ENCODE measurements around the gene LRIT3.
"Not testable (repeated sequence)": the region's sequence is repeated elsewhere in the genome, so short reads cannot be mapped to it uniquely, and the experiment has no call there.

LRIT3 gene

DNA sequence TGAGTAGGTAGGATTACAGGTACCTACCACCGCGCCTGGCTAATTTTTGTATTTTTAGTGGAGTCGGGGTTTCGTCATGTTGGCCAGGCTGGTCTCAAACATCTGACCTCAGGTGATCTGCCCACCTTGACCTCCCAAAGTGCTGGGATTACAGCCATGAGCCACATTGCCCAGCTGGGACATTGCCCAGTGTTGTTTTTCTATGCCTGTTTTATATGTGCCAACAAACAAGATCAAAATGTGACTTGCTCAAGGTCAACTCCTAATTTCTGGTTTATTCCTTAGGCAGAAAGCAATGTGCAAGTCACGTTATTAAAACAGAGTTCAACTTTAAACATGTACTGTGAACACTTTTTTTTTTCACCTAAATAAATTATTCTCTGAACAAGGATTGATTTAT lies 2.7 kb downstream of the LRIT3 start:
- DNase-seq, result no peak

DNA sequence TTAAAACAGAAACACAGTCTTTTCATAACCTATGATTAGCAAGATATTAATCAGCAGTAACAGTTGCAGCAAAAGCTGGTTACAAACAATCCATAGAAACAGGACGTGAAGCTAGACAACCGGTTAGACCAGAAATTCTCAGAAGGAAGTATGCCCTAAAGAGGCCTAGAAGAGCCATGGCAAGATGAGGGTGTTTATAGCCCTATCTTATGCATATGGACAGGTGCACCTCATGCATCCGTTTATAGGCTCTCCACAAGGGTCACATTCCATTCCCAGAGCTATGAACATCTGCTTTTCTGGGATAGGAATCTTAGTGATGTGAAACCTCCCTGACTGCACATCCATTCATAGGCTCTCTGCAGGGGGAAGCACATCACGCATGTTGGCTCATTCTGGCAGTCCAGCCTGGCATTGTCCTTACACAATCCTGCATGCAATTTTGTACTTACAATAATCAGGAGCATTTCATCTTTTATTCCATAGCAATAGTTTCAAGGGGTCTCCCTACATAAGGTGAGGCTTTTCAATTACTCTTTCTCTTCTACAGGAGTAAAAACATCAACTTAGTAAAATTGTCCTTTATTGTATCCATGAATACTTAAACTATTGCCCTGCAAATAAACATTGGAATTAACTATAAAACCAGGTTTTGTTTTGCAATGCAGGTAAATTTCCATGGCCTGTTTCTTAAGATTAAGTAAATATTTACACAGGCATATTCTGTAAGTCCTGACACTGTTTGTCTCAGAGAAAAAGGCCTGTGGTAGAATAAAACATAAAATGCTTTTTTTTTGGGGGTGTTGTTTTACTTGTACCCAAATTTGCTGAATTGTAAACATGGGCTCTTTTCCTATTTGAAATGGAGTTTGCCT lies 11.8 kb downstream of the LRIT3 start:
- DNase-seq, result not testable (repeated sequence)

DNA sequence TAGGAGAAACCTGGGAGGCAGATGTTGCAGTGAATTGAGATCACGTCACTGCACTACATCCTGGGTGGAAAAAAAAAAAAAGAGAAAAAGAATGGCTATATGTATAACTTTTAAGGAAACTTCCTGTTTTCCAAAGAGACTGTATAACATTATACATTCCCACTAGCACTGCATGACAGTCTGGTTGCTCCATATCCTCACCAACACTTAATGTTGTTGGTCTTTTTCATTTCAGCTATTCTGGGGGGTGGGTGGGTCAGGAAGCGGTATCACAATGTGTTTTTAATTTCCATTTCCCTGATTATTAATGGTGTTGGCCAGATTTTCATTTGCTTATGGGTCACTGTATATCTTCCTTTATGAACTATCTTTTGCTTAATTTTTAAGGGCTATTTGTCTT lies 13.4 kb downstream of the LRIT3 start:
- DNase-seq, result no peak

DNA sequence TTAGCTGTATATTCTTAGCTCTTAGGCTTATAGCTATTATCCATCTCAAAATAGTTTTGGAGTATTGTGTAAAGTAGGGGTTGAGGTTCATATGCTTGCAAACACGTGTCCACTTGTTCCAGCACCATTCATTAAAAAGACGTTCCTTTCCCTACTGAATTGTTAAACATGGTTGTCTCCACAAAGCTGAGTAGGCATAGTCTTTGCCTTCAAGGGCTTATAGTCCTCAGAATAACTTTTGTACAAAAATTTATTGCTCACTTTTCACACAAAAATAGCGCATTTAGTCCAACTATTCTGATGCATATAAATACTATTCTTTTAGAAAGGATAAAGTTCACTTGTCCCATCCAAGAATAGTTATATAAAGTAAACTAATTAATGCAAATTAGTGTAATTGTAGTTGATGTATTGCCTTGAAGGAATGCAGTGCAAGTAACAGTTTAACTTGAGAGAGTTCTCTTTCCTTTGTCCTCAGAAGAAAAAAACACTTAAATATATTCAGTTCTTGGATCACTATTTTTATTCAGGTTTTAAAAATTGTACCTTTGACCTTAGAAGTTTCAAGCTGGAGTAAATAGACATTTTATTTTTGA lies 14.1 kb downstream of the LRIT3 start:
- DNase-seq, result no peak

DNA sequence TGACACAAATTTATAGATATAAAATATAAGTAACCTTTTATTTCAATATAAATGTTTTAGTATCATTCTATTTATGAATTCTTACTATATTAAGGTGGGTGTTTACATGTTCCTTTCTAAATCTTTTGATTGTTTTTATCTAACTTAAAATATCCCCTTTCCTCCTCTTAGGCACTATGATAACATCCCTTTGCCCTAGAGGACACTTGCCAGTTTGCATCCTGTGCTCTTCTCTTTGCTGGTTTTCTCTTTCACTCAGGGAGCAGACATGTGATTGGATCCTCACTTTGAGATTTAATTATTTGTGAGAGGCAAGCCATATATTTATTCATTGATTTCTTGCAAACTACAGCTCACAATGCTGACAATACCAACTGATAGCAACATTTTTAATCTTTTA lies 16.2 kb downstream of the LRIT3 start:
- no peak for DNase-seq

DNA sequence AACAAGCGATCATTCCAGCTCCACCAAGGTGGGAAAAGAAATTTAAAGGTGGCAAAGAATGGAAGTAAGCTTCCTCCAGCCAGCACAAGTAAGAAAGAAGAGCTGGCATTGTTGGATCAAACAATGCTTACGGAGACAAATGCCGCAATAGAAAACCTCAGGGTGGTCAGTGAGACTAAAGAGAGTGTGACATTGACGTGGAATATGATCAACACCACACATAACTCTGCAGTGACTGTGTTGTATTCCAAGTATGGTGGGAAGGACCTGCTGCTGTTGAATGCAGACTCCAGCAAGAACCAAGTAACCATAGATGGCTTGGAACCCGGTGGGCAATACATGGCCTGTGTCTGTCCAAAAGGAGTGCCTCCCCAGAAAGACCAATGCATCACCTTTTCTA lies 22.2 kb downstream of the LRIT3 start:
- no peak for DNase-seq

DNA sequence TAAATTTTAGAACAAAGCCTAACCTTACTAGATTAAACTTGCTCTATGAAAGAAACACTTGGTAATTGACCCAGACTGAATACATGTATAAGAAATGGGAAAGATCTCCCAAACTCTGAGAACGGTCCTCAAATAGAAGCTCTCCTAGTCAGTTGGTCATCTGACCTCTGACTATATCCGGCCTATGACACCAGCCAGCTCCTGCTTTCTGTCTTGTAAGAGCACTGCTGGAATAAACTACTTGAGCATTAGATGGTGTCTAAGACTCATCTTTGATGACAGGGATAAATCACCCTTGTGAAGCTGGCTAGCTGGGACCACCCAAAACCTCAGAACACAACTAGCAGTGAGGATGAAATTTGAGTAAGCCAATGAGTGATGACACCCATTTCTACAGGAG lies 24.2 kb downstream of the LRIT3 start:
- no peak for DNase-seq

DNA sequence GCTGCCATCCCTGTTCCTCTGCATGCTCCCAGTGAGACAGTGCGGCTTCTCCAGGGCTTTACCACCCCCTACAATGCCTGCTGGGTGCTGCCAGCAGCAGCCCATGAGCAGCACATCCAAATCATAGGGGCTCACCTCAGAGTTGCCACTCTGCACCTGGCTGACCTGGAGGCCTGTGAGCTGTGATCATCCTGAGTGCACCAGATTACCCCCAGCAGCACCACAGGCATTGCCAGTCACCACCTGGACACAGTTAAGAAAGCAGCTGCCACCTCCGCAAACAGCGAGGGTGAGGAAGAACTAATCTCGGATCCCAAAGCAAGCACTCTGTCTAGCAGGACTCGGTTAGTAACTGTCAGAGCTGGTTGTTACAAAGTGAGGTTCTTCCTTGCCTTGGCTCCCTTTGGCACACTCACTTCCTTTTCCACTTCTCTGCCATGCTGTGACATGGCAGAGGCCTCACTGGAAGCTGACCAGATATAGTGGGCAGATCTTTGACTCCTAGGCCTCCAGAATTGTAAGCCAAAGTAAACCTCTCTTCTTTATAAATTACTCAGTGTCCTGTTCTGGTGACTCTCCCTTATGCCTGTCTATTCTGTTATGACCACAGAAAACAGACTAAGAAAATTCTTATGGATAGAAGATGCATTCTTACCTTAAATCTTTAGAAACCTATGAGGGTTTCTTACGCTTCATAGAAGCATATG lies 25.2 kb downstream of the LRIT3 start:
- no peak for DNase-seq

DNA sequence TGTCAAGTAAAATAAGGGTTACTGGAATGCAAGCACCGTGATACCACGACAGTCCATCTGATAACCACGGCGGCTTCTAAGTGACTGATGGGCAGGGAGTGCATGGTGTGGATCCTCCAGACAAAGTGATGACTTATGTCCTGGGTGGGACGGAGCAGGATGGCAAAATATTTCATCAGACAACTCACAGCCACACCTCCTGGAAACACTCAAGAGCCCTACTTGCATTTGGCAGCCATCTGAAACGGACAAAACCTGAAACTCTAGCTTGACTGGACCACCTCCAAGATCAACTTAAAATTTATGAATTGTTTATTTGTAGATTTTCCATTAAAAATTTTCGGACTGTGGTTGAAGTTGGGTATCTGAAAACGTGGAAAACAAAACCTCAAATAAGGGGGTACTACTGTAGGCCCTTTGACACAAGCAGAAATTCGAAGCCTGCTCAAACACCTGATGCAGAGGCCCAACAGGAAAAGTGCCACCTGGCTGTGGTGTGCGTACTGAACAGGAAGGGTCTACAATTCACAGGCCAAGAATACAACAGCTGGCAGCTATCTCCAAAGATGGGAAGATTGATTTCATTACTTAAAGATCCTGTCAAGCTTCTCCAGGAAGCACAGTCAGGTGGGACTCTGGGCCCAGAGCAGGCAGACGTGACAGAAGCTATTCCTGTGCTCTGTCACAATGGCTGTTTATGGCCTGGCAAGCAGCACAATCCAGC lies 26.0 kb downstream of the LRIT3 start:
- no peak for DNase-seq

DNA sequence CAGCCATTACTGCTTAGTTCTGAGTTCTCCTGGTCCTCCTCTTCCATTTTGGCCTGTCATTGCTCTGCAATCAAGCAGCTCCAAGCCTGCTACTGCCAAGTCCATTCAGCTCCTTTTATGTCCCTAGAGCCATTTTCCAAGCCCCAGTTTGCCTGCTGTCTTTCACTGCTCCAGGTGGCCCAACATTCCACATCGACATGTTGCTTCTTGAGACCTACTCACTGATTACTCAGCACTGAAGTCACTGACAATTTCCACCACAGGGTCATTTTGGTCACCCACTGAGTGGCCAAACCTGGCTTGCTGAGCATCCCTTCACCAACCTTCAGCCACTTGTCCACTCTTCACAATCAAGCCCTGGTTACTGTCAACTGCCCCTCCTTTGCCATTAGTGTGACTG lies 27.2 kb downstream of the LRIT3 start:
- DNase-seq, result no peak

DNA sequence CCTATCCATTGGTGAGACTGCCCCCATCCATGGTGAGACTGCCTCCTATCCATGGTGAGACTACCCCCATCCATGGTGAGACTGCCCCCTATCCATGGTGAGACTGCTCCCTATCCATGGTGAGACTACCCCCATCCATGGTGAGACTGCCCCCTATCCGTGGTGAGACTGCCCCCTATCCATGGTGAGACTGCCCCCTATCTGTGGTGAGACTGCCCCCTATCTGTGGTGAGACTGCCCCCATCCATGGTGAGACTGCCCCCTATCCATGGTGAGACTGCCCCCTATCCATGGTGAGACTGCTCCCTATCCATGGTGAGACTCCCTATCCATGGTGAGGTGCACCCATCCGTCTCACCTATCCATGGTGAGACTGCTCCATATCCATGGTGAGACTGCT lies 27.6 kb downstream of the LRIT3 start:
- not testable (repeated sequence) for DNase-seq

DNA sequence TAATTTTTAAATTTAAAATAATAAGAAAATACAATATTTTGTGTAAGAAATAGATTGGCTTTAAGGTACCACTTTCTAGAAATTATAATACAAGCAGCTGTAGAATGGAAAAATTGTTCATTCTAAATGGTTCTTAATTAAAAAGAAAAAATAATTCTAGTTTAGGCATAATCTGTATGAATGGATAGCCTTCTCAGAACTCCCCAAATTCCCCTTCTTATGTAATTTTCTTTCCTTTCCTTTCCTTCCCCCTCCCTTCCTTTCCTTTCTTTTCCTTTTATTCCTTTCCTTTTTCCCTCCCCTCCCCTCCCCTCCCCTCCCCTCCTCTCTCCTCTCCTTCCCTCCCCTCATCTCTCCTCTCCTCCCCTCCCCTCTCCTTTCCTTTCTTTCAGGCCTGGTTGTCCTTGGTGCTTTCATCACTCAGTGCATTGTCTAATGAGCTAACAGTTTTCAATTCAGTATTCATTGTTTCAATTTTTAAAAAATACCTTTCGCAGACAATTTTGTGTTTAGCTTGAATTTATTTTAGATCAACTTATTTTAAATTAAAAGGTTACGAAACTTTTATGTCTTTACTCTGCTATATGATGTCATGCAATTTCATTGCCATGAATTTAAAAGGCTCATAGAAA lies 28.8 kb downstream of the LRIT3 start:
- DNase-seq, result no peak

DNA sequence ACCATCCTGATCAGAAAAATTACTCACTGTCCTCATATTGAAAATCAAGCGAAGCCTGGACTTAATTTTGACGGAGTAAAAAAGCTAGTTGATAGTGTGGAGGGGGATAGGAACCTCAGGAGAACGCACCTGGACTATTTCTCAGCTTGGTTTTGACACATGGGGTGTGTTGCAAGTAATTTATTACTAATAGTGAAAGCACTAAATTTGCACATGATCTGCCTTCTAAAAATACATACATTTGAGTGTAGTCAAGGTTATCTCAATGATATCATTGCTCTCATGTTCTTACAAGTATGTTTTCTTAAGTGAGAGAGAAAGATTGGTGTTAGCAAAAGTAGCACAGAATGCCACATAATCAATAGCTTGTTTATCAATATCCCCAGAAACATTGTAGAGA lies 29.5 kb downstream of the LRIT3 start:
- no peak for DNase-seq

DNA sequence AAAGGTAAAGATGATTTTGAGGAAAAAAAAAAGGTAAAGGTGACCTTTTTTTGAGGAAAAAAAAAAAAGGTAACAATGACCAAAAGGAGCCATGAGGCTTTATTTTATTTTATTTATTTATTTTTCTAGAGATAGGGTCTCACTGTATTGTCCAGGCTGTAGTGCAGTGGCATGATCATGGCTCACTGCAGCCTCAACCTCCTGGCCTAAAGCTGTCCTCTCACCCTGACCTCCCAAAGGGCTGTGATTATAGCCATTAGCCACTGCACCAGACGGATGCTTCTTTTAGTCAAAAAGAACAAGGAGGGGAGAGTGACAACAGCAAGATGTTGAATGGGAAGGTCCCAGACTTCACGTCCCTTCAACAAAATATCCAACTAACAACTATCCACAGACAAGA lies 30.4 kb downstream of the LRIT3 start:
- no peak for DNase-seq

DNA sequence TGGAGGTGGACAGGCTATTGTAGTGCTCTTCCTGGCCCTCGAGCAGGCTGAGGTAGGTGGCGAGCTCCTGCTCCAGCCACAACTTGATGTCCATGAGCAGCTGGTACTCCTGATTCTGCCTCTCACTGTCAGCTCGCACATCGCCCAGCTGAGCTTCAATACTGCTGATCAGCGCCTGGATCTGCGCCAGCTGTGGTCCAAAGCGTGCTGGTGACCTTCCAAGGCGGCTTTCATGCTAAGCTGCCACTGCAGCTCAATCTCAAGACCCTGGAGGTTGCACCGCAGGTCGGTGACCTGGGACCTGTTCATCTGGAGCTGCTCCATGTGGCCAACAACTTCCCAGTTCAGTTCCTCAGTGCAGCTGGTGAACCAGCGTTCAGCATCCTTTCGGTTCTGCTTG lies 31.2 kb downstream of the LRIT3 start:
- no peak for DNase-seq

DNA sequence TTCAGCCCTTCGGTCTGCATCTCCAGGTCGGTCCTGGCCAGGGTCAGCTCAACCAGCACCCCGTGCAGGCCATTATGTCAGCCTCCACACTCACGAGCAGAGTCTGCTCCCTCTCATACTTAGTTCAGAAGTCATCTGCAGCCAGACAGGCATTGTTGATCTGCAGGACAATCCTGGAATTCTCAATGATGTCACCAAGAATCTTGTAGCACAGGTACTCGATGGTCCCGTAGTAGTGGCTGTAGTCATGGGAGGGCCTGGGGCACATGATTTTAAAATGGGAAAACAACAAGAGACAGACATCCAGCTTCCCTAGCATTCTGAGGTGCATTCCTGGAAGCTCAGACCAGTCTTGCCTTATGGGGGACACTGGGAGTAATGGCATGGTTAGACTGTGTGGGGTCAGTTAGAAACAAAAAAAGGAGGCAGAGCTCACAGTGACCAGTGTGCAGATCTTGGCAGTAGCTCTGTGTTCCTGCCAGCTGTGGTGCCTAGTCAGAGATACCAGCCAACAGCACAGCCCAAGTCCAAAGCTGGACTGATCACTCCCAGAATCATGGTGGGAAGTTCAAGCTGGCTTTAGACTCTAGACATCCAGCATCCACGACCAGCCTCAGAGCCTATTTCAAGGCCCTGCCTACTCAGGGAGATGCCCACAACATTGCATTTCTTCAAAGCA lies 31.9 kb downstream of the LRIT3 start:
- DNase-seq, result no peak

DNA sequence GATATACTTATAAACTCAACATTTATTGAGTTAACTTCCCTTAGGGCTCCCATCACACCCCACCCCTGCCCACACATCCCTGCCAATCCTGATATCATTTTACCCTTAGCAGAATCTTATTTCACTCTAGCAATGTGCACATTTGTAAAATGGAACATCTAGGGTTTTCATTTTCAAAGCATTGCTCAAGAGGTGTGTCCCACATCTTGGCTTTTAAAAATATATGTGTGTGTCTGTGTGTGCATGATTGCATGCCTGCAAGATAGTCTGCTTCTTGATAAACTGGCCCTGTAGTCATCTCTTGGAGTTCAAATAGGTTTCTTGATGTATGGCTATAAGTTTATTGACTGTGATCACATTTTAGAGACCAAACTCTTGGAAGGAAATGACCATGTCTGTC lies 38.4 kb downstream of the LRIT3 start:
- no peak for DNase-seq

DNA sequence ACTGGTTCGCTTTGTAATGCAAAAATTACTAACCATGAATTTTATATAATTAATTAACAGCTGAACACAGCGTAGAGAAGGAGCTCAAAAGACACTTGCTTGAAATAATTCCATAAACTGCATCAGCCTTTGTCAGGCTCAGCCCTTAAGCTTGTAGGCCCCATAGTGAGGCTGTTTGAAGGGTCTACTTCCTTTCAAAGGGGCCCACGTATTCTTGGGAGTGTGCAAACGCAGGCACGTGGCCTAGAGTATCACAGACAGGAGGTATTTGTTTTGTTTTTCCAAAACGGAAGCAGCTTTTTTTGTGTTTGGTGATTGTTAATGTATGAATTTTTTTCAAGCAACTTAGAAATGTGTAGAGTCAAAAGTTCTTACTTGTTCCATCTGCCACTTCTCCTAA lies 39.2 kb downstream of the LRIT3 start:
- DNase-seq, result no peak

DNA sequence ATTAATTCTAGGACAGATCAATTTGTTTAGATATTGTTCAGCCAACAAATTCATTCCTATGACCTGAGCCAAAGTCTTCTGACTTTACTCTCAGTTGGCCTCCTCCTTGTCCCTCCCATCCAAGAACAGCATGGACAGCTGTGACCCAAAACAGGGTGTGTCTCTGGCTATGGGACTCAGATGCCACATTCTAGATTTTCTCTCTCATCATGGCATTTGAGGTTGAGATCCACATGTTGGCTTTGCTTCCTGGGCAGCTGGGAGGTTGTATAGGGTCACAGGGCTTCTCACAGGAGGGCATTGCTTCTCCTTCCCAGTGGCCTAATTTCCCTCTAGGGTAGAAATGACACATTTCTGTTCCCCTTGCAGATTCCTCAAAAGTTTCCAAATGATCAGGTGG lies 42.2 kb downstream of the LRIT3 start:
- DNase-seq, result no peak

DNA sequence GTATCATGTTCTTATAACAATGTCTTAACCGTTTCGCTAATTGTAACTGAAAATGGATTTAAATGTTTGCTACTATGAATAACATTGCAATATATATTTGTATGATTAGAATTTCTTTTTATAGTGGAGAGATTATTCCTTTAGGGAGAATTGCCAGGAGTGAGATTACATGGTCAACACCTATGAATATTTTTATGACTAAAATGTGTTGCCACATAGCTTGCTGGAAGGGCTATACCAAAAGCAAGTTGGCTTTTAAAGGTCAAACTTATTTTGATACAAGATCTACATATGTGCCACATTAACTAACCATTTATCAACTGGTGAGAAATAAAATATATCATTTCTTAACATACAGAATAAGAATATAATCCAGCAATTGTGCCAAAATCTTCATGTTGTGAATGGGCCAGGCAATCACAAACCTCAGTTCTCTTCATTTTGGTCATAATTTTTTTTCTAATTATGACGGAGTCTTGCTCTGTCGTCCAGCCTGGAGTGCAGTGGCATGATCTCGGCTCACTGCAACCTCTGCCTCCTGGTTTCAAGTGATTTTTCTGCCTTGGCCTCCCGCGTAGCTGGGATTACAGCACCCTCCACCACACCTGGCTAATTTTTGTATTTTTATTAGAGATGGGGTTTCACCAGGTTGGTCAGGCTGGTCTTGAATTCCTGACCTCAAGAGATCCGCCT lies 54.8 kb downstream of the LRIT3 start:
- no peak for DNase-seq

DNA sequence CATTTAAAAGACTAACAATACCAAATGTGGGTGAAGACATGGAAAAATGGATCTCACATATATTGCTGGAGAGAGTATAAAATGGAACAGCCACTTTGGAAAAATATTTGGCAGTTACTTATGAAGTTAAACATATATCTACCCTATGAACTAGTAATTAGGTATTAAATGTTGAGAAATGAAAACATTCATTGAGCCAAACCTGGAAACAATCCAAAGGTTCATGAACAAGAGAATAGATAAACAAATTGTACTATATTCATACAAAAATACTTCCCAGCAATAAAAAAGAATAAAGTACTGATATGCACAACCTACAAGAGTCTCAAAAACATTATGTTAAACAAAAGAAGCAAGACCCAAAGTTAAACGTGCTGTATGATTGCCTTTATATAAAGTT lies 60.8 kb downstream of the LRIT3 start:
- no peak for DNase-seq

DNA sequence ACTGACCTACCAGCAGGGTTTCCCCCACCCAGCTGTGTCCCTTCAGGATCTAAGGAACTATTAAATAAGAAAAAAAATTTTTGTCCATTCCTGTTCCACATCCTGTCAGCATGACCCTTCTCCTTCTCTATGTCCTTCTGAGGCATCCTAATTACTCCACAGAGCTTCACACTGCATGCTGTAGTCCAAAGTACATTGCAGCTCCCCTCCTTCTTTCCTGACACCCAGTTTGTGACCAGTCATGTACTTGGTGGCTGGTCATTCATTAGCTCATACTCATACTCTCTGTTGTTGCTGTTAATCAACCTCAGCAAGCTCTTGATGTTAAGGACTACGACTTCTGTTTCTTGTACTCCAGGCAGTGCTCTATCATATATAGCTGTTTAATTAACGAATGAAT lies 62.3 kb downstream of the LRIT3 start:
- no peak for DNase-seq
